Measurements from ENCODE around the gene SATB2.

Gene SATB2

DNA sequence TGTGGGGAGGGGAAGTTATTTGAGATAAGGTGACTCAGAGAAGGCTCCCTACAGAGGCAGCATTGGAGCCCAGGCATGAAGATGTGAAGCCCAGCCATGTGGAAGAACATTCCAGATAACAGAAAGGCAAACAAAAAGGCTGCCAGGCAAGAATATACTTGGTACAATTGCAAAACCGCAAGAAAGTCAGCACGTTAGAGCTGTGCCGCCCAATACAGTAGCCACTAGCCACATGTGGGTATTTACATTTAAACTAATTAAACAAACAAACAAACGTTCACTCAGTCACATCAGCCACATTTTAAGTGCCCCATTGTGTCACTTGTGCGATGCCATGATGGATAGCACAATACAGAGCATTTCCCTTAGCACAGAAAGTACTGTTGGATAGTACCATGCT lies 179.6 kb downstream of the SATB2 start (continued):
- TF ChIP-seq KLF7 (tag by site-specific recombination; IDR thresholded peaks at IDR 0.05; ENCODE audit: borderline replicate concordance), result no peak
- TF ChIP-seq, protein P1, sequence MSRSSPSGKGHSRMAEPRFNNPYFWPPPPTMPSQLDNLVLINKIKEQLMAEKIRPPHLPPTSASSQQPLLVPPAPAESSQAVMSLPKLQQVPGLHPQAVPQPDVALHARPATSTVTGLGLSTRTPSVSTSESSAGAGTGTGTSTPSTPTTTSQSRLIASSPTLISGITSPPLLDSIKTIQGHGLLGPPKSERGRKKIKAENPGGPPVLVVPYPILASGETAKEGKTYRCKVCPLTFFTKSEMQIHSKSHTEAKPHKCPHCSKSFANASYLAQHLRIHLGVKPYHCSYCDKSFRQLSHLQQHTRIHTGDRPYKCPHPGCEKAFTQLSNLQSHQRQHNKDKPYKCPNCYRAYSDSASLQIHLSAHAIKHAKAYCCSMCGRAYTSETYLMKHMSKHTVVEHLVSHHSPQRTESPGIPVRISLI (tag by site-specific recombination; IDR thresholded peaks at IDR 0.05), result no peak
- TF ChIP-seq ZNF302 (tag by site-specific recombination; IDR thresholded peaks at IDR 0.05; ENCODE audit: low read depth), result no peak
- no peak for TF ChIP-seq ZNF157 (tag by site-specific recombination; IDR thresholded peaks at IDR 0.05)
- TF ChIP-seq, protein P2, sequence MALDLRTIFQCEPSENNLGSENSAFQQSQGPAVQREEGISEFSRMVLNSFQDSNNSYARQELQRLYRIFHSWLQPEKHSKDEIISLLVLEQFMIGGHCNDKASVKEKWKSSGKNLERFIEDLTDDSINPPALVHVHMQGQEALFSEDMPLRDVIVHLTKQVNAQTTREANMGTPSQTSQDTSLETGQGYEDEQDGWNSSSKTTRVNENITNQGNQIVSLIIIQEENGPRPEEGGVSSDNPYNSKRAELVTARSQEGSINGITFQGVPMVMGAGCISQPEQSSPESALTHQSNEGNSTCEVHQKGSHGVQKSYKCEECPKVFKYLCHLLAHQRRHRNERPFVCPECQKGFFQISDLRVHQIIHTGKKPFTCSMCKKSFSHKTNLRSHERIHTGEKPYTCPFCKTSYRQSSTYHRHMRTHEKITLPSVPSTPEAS (tag by site-specific recombination; IDR thresholded peaks at IDR 0.05), result no peak
- no peak for TF ChIP-seq ZNF138 (tag by site-specific recombination; IDR thresholded peaks at IDR 0.05; ENCODE audit: borderline replicate concordance)
- TF ChIP-seq, protein P3, sequence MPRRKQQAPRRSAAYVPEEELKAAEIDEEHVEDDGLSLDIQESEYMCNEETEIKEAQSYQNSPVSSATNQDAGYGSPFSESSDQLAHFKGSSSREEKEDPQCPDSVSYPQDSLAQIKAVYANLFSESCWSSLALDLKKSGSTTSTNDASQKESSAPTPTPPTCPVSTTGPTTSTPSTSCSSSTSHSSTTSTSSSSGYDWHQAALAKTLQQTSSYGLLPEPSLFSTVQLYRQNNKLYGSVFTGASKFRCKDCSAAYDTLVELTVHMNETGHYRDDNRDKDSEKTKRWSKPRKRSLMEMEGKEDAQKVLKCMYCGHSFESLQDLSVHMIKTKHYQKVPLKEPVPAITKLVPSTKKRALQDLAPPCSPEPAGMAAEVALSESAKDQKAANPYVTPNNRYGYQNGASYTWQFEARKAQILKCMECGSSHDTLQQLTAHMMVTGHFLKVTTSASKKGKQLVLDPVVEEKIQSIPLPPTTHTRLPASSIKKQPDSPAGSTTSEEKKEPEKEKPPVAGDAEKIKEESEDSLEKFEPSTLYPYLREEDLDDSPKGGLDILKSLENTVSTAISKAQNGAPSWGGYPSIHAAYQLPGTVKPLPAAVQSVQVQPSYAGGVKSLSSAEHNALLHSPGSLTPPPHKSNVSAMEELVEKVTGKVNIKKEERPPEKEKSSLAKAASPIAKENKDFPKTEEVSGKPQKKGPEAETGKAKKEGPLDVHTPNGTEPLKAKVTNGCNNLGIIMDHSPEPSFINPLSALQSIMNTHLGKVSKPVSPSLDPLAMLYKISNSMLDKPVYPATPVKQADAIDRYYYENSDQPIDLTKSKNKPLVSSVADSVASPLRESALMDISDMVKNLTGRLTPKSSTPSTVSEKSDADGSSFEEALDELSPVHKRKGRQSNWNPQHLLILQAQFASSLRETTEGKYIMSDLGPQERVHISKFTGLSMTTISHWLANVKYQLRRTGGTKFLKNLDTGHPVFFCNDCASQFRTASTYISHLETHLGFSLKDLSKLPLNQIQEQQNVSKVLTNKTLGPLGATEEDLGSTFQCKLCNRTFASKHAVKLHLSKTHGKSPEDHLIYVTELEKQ (tag by site-specific recombination; IDR thresholded peaks at IDR 0.05; ENCODE audit: borderline replicate concordance), result peak; percentile 69; the same call in 1 of the 2 replicates
- no peak for TF ChIP-seq ZNF341 (tag by site-specific recombination; IDR thresholded peaks at IDR 0.05; ENCODE audit: low read depth)
- TF ChIP-seq ZNF112 (tag by site-specific recombination; IDR thresholded peaks at IDR 0.05), result no peak
- no peak for TF ChIP-seq ZNF768 (tag by site-specific recombination; IDR thresholded peaks at IDR 0.05)
- no peak for TF ChIP-seq ZNF747 (tag by site-specific recombination; IDR thresholded peaks at IDR 0.05)
- TF ChIP-seq, protein P4, sequence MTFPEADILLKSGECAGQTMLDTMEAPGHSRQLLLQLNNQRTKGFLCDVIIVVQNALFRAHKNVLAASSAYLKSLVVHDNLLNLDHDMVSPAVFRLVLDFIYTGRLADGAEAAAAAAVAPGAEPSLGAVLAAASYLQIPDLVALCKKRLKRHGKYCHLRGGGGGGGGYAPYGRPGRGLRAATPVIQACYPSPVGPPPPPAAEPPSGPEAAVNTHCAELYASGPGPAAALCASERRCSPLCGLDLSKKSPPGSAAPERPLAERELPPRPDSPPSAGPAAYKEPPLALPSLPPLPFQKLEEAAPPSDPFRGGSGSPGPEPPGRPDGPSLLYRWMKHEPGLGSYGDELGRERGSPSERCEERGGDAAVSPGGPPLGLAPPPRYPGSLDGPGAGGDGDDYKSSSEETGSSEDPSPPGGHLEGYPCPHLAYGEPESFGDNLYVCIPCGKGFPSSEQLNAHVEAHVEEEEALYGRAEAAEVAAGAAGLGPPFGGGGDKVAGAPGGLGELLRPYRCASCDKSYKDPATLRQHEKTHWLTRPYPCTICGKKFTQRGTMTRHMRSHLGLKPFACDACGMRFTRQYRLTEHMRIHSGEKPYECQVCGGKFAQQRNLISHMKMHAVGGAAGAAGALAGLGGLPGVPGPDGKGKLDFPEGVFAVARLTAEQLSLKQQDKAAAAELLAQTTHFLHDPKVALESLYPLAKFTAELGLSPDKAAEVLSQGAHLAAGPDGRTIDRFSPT (tag by site-specific recombination; IDR thresholded peaks at IDR 0.05), result no peak
- TF ChIP-seq, protein P5, sequence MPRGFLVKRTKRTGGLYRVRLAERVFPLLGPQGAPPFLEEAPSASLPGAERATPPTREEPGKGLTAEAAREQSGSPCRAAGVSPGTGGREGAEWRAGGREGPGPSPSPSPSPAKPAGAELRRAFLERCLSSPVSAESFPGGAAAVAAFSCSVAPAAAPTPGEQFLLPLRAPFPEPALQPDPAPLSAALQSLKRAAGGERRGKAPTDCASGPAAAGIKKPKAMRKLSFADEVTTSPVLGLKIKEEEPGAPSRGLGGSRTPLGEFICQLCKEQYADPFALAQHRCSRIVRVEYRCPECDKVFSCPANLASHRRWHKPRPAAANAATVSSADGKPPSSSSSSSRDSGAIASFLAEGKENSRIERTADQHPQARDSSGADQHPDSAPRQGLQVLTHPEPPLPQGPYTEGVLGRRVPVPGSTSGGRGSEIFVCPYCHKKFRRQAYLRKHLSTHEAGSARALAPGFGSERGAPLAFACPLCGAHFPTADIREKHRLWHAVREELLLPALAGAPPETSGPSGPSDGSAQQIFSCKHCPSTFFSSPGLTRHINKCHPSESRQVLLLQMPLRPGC (tag by site-specific recombination; IDR thresholded peaks at IDR 0.05), result peak; percentile 95
- no peak for TF ChIP-seq ZNF707 (tag by site-specific recombination; IDR thresholded peaks at IDR 0.05)
- no peak for TF ChIP-seq EGR2 (tag by site-specific recombination; IDR thresholded peaks at IDR 0.05; ENCODE audit: low read depth)
- no peak for TF ChIP-seq TCF7L2 (IDR thresholded peaks at IDR 0.05; ENCODE audit: borderline replicate concordance, low read depth, low read length)
- no peak for TF ChIP-seq ZNF121 (tag by site-specific recombination; IDR thresholded peaks at IDR 0.05)
- no peak for TF ChIP-seq SP3 (tag by site-specific recombination; IDR thresholded peaks at IDR 0.05)
- TF ChIP-seq ZNF311 (tag by site-specific recombination; IDR thresholded peaks at IDR 0.05; ENCODE audit: borderline replicate concordance), result no peak
- TF ChIP-seq ZBTB1 (tag by site-specific recombination; IDR thresholded peaks at IDR 0.05), result peak; percentile 66; the same call in 1 of the 2 replicates
- no peak for TF ChIP-seq ZBTB21 (tag by site-specific recombination; IDR thresholded peaks at IDR 0.05)
- no peak for TF ChIP-seq ZNF776 (tag by site-specific recombination; IDR thresholded peaks at IDR 0.05; ENCODE audit: borderline replicate concordance)
- no peak for TF ChIP-seq ZNF548 (tag by site-specific recombination; IDR thresholded peaks at IDR 0.05)
- TF ChIP-seq BCL11B (tag by site-specific recombination; IDR thresholded peaks at IDR 0.05; ENCODE audit: low read depth), result no peak
- TF ChIP-seq, protein P6, sequence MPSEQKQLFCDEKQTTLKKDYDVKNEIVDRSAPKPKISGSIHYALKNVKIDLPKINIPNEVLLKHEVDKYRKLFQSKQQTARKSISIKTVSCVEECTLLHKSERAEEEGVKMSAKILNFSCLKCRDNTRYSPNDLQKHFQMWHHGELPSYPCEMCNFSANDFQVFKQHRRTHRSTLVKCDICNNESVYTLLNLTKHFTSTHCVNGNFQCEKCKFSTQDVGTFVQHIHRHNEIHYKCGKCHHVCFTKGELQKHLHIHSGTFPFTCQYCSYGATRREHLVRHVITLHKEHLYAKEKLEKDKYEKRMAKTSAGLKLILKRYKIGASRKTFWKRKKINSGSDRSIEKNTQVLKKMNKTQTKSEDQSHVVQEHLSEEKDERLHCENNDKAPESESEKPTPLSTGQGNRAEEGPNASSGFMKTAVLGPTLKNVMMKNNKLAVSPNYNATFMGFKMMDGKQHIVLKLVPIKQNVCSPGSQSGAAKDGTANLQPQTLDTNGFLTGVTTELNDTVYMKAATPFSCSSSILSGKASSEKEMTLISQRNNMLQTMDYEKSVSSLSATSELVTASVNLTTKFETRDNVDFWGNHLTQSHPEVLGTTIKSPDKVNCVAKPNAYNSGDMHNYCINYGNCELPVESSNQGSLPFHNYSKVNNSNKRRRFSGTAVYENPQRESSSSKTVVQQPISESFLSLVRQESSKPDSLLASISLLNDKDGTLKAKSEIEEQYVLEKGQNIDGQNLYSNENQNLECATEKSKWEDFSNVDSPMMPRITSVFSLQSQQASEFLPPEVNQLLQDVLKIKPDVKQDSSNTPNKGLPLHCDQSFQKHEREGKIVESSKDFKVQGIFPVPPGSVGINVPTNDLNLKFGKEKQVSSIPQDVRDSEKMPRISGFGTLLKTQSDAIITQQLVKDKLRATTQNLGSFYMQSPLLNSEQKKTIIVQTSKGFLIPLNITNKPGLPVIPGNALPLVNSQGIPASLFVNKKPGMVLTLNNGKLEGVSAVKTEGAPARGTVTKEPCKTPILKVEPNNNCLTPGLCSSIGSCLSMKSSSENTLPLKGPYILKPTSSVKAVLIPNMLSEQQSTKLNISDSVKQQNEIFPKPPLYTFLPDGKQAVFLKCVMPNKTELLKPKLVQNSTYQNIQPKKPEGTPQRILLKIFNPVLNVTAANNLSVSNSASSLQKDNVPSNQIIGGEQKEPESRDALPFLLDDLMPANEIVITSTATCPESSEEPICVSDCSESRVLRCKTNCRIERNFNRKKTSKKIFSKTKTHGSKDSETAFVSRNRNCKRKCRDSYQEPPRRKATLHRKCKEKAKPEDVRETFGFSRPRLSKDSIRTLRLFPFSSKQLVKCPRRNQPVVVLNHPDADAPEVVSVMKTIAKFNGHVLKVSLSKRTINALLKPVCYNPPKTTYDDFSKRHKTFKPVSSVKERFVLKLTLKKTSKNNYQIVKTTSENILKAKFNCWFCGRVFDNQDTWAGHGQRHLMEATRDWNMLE (tag by site-specific recombination; conservative IDR thresholded peaks at IDR 0.05; ENCODE audit: low read depth), result 0 out of 2 replicates have a peak, but pooled peaks have one; percentile 17
- TF ChIP-seq ZNF132 (tag by site-specific recombination; IDR thresholded peaks at IDR 0.05; ENCODE audit: borderline replicate concordance), result no peak

Measured in HEK293 (cell line).